ENCODE results near the gene NOP53.
"Not testable (repeated sequence)": the region's sequence is repeated elsewhere in the genome, so short reads cannot be mapped to it uniquely, and the experiment has no call there.

Gene NOP53

DNA sequence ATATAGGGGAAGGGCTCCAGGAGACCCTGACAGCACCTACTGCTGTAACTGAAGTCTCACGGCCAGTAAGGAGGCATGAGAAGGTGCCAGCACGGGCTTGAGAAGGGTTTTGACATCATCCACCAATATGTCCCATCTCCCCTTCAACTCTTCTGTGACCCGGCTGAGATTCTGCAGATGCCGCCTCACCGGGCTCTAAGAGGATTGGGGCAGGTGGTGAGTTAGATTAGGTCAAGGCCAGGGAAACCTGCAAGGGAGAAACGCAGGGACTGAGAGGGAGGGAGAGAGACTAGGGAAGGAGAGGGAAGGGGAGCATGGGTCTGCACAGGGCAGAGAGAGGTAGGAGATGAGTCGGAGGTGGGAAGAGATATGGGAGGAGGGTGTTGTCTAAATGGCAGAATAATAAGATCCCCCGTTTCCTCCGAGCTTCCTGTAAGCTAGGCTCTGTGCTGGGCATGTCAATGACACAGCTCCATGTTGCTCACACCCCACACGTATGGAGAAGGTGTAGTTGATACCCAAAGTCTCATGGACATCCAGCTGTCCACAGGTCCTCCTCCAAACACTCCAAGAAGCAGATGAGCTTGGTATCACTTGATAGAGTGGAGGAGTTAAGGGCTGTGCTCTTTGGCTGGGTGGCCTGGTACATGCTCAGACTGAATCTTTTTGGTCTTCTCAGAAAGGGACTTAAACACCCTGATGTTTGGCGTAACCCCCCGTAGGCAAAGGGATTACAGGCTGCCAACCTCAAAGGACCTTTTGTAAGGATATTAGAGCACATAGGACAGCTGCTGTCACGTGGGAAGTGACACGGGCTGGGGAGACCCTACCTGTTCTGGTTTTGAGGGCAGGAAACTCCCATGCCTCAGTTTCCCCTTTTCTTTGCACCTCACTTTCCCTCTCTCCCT is 52.9 kb downstream of the NOP53 start:
- no peak overlapping the region for H3K4me3 ChIP-seq (ENCODE audit: low read length)
- no peak for DNase-seq (ENCODE audit: low read depth, low spot score)

DNA sequence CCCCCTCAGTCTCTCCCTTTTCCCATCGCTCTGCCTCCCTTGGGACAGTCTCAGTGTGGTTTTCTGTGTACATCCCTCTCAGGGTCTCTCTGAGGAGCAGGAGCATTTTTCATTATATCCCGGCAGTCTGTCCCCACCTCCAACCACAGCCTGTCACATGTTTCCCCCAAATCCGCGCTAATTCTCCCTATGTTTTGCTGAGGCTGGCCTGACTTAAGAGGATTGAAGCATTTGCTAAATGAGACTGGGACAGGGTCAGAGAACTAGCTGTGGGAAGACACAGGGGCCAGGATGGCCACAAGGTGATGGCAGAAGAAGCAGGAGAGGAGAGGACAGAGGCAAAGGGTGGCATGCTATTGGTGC is 53.5 kb downstream of the NOP53 start:
- no peak overlapping the region for H3K4me3 ChIP-seq (ENCODE audit: low read length)
- DNase-seq (ENCODE audit: low read depth, low spot score), result no peak

DNA sequence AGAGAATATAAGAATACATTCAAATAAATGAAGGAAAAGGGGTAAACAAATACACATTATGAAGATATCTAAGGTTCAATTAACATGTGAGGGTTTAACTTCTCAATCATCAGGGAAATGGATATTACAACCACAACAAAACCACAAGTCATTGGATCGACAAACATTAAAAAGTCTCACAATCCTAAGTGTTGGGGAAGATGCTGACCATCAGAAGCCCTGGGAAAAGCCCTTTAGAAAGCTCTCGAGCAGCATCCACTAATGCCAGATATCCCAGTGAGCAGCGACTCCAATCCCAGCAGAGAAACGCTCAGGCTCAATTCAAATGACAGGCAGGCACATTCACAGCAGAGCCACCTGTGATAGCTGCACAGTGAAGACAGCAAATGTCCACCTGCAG is 55.9 kb downstream of the NOP53 start:
- H3K4me3 ChIP-seq (ENCODE audit: low read length), result no peak overlapping the region
- DNase-seq (ENCODE audit: low read depth, low spot score), result no peak

DNA sequence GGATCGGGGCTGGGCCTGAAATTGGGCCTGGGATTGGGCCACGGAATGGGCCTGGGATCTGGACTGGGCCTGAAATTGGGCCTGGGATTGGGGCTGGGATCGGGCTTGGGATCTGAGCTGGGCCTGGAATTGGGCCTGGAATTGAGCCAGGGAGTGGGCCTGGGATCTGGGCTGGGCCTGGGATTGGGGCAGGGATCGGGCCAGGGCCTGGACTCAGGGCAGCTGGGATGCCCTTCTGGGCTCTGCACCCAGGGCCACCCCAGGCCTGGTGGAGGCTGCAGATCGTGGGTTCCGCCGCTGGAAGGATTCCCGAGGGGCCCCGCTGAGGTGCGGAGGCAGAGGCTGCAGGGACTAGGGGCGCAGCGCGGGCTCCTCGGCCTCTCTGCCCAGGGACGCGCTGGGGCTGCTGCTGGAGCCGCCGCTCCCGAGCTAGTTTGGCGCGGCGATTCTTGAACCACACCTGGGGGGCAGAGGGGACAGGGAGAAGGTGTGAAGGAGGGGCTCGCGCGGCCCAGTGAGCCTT is 57.2 kb downstream of the NOP53 start:
- no peak for DNase-seq (ENCODE audit: low read depth, low spot score)
- no peak overlapping the region for H3K4me3 ChIP-seq (ENCODE audit: low read length)

DNA sequence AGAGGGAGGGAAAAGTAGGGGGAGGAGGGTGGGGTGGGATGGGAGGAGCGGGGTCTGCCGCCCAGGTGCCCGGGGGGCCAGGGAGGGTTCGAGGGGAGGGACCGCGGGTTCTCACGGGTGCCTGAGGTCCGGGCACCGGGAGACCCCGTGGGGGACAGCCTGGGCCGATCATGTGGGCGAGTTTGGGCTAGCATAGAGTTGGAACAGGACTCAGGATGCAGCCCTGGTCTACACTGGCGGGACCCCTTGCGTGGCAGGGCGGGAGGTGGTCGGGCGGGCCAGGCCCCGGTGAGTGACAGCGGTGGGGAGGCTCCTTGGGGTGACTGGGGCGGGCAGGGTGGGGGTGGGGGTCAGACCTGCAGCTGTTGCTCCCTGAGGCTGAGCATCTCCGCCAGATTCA is 57.8 kb downstream of the NOP53 start:
- not testable (repeated sequence) for H3K4me3 ChIP-seq (ENCODE audit: low read length); DNase-seq (ENCODE audit: low read depth, low spot score)

DNA sequence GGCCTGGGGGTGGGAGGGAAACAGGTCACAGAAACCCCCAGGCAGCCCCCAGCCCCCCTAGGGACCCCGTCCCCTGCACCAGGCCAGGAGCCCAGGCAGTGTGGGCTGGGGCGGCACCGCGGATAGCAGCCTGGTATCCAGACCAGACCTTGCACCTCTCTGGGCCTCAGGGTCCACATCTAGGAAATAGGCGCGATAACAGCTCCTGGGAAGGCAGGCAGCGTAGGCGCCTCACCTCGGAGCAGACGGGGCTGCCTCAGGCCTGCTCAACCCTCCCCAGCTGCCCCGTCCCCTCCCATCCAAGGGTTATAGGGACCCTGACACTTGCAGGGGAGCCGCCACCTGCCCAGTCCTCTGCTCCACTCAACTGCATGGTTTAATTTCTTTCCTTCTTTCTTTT is 58.3 kb downstream of the NOP53 start:
- not testable (repeated sequence) for H3K4me3 ChIP-seq (ENCODE audit: low read length); DNase-seq (ENCODE audit: low read depth, low spot score)

DNA sequence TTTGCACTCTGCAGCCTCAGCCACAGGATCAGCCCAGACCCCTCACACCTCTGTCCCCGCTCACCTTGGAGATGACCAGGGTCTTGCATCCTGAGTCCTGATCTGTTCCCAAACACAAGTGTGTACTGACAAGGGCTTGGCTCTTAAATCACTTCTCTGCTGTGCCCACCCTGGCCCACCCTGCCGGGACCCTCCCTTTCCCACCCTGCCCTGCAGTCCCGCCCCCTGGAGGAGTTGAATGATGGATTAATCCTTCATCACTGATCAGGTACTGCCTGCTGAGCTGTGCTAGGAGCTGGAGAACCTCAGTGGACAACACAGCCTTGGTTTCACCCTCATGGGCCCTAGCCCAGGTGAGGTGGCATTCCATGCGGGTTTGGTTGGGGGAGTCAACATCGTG is 59.1 kb downstream of the NOP53 start, which contains the start of gene TPRX1:
TPRX1 (minus strand) TSS at position 101 of the 400 bp plus-strand sequence; CDS start at position 89, 12 bp downstream.
- not testable (repeated sequence) for DNase-seq (ENCODE audit: low read depth, low spot score)

DNA sequence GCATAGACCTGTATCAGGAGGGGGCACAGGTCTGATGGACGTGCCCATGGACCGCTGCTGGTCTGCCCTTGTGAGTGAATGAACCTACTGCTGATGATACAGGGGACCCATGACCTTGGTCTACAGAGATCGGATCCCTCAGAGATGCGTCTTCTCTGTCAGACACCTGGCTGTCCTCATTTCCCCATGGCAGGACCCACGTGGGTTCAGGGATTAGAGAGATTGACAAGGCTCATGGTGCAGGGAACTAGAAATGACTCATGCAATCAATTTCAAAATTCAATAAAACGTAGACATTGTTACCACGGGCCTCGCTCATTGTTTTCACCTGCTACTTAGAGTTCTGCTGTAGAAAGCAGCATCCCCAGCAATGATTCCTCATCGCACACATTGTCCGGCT is 60.0 kb downstream of the NOP53 start:
- no peak overlapping the region for H3K4me3 ChIP-seq (ENCODE audit: low read length)
- DNase-seq (ENCODE audit: low read depth, low spot score), result no peak

More for the DNA sequence above, 59.1 kb downstream of the NOP53 start, which contains the start of gene TPRX1:
- H3K4me3 ChIP-seq (ENCODE audit: low read length), result not testable (repeated sequence)

DNA sequence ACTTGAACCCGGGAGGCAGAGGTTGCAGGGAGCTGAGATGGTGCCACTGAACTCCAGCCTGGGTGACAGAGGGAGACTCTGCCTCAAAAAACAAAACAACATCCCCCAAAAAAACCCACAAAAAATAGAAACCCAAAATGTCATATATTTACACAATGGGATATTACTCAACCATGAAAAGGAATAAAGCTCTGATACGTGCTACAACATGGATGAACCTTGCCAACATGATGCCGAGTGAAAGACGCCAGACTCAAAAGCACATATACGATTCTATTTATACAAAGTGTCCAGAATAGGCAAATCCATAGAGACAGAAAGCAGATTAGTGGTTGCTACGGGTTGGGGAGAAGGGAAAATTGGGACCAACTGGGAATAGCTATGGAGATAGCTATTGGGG is 61.1 kb downstream of the NOP53 start:
- DNase-seq (ENCODE audit: low read depth, low spot score), result no peak
- H3K4me3 ChIP-seq (ENCODE audit: low read length), result no peak overlapping the region
